Fibroblast of pulmonary artery (primary cell): ENCODE results near the gene CT45A2.
"Not testable (repeated sequence)": the region's sequence is repeated elsewhere in the genome, so short reads cannot be mapped to it uniquely, and the experiment has no call there.

Experiments used
- DNase-seq: peaks from one replicate; pipeline ENCODE4 v3.0.0-alpha.2; 2010; ENCODE audit warnings: low read depth
- H3K4me3 ChIP-seq: replicated peaks from 2 replicates; pipeline ENCODE4 v1.5.1; 2011; ENCODE audit warnings: low read depth, mild to moderate bottlenecking, control low read depth, low read length, moderate library complexity

CT45A2 gene, protein sequence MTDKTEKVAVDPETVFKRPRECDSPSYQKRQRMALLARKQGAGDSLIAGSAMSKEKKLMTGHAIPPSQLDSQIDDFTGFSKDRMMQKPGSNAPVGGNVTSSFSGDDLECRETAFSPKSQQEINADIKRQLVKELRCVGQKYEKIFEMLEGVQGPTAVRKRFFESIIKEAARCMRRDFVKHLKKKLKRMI

DNA sequence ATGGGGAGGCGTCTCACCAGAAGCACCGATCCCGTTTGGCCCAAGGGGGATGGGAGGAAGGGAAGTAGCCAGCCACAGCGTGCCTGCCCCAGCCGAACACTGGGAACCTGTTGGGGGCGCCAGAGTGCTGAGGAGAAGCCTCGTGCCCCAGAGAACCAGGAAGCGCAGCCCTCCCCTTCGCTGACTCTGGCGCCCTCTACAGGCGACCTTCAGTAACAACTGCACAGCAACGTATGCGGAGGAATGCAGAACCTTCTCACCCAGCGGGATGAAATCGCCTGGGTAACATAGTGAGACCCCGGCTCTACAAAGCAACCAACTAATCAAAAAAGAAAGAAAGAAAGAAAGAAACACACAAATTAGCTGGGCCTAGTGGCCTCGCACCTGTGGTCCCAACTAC lies at the start of gene CT45A2:
TSS of gene CT45A2 (minus strand) at position 101 of the 400 bp plus-strand sequence. CDS start 3,747 bp downstream, outside the sequence.
- DNase-seq, H3K4me3 ChIP-seq: not testable (repeated sequence)

DNA sequence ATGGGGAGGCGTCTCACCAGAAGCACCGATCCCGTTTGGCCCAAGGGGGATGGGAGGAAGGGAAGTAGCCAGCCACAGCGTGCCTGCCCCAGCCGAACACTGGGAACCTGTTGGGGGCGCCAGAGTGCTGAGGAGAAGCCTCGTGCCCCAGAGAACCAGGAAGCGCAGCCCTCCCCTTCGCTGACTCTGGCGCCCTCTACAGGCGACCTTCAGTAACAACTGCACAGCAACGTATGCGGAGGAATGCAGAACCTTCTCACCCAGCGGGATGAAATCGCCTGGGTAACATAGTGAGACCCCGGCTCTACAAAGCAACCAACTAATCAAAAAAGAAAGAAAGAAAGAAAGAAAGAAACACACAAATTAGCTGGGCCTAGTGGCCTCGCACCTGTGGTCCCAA lies 34.6 kb upstream of the CT45A2 start, which contains the start of gene CT45A8:
TSS of gene CT45A8 (minus strand) at position 101 of the 400 bp plus-strand sequence. CDS start 3,755 bp downstream, outside the sequence.
- H3K4me3 ChIP-seq, DNase-seq: not testable (repeated sequence)

DNA sequence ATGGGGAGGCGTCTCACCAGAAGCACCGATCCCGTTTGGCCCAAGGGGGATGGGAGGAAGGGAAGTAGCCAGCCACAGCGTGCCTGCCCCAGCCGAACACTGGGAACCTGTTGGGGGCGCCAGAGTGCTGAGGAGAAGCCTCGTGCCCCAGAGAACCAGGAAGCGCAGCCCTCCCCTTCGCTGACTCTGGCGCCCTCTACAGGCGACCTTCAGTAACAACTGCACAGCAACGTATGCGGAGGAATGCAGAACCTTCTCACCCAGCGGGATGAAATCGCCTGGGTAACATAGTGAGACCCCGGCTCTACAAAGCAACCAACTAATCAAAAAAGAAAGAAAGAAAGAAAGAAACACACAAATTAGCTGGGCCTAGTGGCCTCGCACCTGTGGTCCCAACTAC lies 17.4 kb upstream of the CT45A2 start, which contains the start of gene CT45A7:
TSS of gene CT45A7 (minus strand) at position 101 of the 400 bp plus-strand sequence. CDS start 3,747 bp downstream, outside the sequence.
- not testable (repeated sequence) for DNase-seq, H3K4me3 ChIP-seq

DNA sequence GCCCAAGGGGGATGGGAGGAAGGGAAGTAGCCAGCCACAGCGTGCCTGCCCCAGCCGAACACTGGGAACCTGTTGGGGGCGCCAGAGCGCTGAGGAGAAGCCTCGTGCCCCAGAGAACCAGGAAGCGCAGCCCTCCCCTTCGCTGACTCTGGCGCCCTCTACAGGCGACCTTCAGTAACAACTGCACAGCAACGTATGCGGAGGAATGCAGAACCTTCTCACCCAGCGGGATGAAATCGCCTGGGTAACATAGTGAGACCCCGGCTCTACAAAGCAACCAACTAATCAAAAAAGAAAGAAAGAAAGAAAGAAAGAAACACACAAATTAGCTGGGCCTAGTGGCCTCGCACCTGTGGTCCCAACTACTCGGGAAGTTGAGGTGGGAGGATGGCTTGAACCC lies 17.1 kb downstream of the CT45A2 start, which contains the start of gene CT45A6:
TSS of gene CT45A6 (minus strand) at position 101 of the 400 bp plus-strand sequence. CDS start 3,794 bp downstream, outside the sequence.
- not testable (repeated sequence) for DNase-seq

DNA sequence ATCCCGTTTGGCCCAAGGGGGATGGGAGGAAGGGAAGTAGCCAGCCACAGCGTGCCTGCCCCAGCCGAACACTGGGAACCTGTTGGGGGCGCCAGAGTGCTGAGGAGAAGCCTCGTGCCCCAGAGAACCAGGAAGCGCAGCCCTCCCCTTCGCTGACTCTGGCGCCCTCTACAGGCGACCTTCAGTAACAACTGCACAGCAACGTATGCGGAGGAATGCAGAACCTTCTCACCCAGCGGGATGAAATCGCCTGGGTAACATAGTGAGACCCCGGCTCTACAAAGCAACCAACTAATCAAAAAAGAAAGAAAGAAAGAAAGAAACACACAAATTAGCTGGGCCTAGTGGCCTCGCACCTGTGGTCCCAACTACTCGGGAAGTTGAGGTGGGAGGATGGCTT lies 34.4 kb downstream of the CT45A2 start, which contains the start of gene CT45A5:
TSS of gene CT45A5 (minus strand) at position 101 of the 400 bp plus-strand sequence. CDS start 3,774 bp downstream, outside the sequence.
- not testable (repeated sequence) for DNase-seq, H3K4me3 ChIP-seq

More for the DNA sequence above, 17.1 kb downstream of the CT45A2 start, which contains the start of gene CT45A6:
- H3K4me3 ChIP-seq = not testable (repeated sequence)

DNA sequence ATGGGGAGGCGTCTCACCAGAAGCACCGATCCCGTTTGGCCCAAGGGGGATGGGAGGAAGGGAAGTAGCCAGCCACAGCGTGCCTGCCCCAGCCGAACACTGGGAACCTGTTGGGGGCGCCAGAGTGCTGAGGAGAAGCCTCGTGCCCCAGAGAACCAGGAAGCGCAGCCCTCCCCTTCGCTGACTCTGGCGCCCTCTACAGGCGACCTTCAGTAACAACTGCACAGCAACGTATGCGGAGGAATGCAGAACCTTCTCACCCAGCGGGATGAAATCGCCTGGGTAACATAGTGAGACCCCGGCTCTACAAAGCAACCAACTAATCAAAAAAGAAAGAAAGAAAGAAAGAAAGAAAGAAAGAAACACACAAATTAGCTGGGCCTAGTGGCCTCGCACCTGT lies 51.7 kb downstream of the CT45A2 start, which contains the start of gene CT45A3:
TSS of gene CT45A3 (minus strand) at position 101 of the 400 bp plus-strand sequence. CDS start 3,747 bp downstream, outside the sequence.
- DNase-seq, H3K4me3 ChIP-seq: not testable (repeated sequence)
